ENCODE data around the gene TINAG.

Gene TINAG

GRCh38 chr6:54403096-54403495, 94.9 kb downstream of the TINAG start:
- ChIA-PET POLR2A (no interaction called here), CTCF (no interaction called here)
- no peak for DNase-seq (ENCODE audit: extremely low spot score)
- TF ChIP-seq HDGF (IDR thresholded peaks at IDR 0.05; ENCODE audit: borderline replicate concordance) (no peak), SUZ12 (IDR thresholded peaks at IDR 0.05) (no peak), LEF1 (IDR thresholded peaks at IDR 0.05; ENCODE audit: borderline replicate concordance) (no peak), FOXM1 (IDR thresholded peaks at IDR 0.05; ENCODE audit: borderline replicate concordance) (no peak), FOXA1 (IDR thresholded peaks at IDR 0.05) (no peak), NFRKB (IDR thresholded peaks at IDR 0.05) (no peak), CTBP1 (IDR thresholded peaks at IDR 0.05; ENCODE audit: borderline replicate concordance) (no peak), SP1 (IDR thresholded peaks at IDR 0.05) (no peak), TARDBP (IDR thresholded peaks at IDR 0.05) (no peak), ZNF384 (IDR thresholded peaks at IDR 0.05) (no peak), FOXK2 (IDR thresholded peaks at IDR 0.05) (no peak), L3MBTL2 (conservative IDR thresholded peaks at IDR 0.05) (no peak), ELF4 (IDR thresholded peaks at IDR 0.05) (no peak), BHLHE40 (IDR thresholded peaks at IDR 0.05; ENCODE audit: borderline replicate concordance) (no peak), ARNT (IDR thresholded peaks at IDR 0.05) (no peak)
- TF ChIP-seq, protein P1, sequence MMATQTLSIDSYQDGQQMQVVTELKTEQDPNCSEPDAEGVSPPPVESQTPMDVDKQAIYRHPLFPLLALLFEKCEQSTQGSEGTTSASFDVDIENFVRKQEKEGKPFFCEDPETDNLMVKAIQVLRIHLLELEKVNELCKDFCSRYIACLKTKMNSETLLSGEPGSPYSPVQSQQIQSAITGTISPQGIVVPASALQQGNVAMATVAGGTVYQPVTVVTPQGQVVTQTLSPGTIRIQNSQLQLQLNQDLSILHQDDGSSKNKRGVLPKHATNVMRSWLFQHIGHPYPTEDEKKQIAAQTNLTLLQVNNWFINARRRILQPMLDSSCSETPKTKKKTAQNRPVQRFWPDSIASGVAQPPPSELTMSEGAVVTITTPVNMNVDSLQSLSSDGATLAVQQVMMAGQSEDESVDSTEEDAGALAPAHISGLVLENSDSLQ (IDR thresholded peaks at IDR 0.05) = no peak

- DNase-seq (ENCODE audit: extremely low spot score) = no peak
- TF ChIP-seq FOXA1 (IDR thresholded peaks at IDR 0.05) (no peak), ELF4 (IDR thresholded peaks at IDR 0.05) (no peak), NFRKB (IDR thresholded peaks at IDR 0.05) (no peak), HDGF (IDR thresholded peaks at IDR 0.05; ENCODE audit: borderline replicate concordance) (no peak), L3MBTL2 (conservative IDR thresholded peaks at IDR 0.05) (no peak), FOXM1 (IDR thresholded peaks at IDR 0.05; ENCODE audit: borderline replicate concordance) (no peak), CTBP1 (IDR thresholded peaks at IDR 0.05; ENCODE audit: borderline replicate concordance) (no peak), TARDBP (IDR thresholded peaks at IDR 0.05) (no peak), BHLHE40 (IDR thresholded peaks at IDR 0.05; ENCODE audit: borderline replicate concordance) (no peak)
- ChIA-PET CTCF (no interaction called here), POLR2A (no interaction called here)
Observed at GRCh38 chr6:54404791-54405190, 96.5 kb downstream of the TINAG start.

DNA sequence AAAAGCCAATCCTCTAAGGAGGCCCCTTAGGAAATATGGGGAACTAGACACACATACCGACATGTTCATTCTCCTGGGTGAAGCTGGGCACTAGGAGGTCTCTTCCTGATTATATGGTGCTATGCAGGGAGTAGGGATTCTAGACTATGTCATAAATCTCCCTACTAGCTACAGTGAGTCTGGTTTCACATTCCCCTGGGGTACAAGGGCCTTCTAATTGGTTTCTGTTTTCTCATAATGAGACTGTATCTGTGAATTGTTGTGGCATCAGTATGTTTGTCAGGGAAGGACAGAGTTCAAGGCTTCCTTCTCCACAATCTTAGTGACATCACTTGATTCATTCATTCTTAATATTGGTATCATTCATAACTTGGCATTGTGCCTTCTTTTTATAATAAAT, 103.5 kb downstream of the TINAG start:
- no peak for TF ChIP-seq LEF1 (IDR thresholded peaks at IDR 0.05; ENCODE audit: borderline replicate concordance)
- no peak for TF ChIP-seq ARNT (IDR thresholded peaks at IDR 0.05)
- no peak for TF ChIP-seq L3MBTL2 (conservative IDR thresholded peaks at IDR 0.05)
- no peak for TF ChIP-seq FOXA1 (IDR thresholded peaks at IDR 0.05)
- TF ChIP-seq BHLHE40 (IDR thresholded peaks at IDR 0.05; ENCODE audit: borderline replicate concordance) = no peak
- no peak for TF ChIP-seq NFRKB (IDR thresholded peaks at IDR 0.05)
- no peak for TF ChIP-seq FOXK2 (IDR thresholded peaks at IDR 0.05)
- no peak for TF ChIP-seq HDGF (IDR thresholded peaks at IDR 0.05; ENCODE audit: borderline replicate concordance)
- TF ChIP-seq CTBP1 (IDR thresholded peaks at IDR 0.05; ENCODE audit: borderline replicate concordance) = no peak
- TF ChIP-seq SUZ12 (IDR thresholded peaks at IDR 0.05) = no peak
- no peak for TF ChIP-seq ELF4 (IDR thresholded peaks at IDR 0.05)
- TF ChIP-seq FOXM1 (IDR thresholded peaks at IDR 0.05; ENCODE audit: borderline replicate concordance) = no peak
- TF ChIP-seq ZNF384 (IDR thresholded peaks at IDR 0.05) = no peak
- TF ChIP-seq, protein P1 (IDR thresholded peaks at IDR 0.05) = no peak
- ChIA-PET CTCF (no interaction called here), POLR2A (no interaction called here)
- no peak for DNase-seq (ENCODE audit: extremely low spot score)

- TF ChIP-seq BHLHE40 (IDR thresholded peaks at IDR 0.05; ENCODE audit: borderline replicate concordance) (no peak), L3MBTL2 (conservative IDR thresholded peaks at IDR 0.05) (no peak), ELF4 (IDR thresholded peaks at IDR 0.05) (no peak), NFRKB (IDR thresholded peaks at IDR 0.05) (no peak), SP1 (IDR thresholded peaks at IDR 0.05) (no peak), LEF1 (IDR thresholded peaks at IDR 0.05; ENCODE audit: borderline replicate concordance) (no peak), HDGF (IDR thresholded peaks at IDR 0.05; ENCODE audit: borderline replicate concordance) (no peak), FOXK2 (IDR thresholded peaks at IDR 0.05) (no peak), ARNT (IDR thresholded peaks at IDR 0.05) (no peak), FOXM1 (IDR thresholded peaks at IDR 0.05; ENCODE audit: borderline replicate concordance) (no peak), ZNF384 (IDR thresholded peaks at IDR 0.05) (no peak), TARDBP (IDR thresholded peaks at IDR 0.05) (no peak), CTBP1 (IDR thresholded peaks at IDR 0.05; ENCODE audit: borderline replicate concordance) (no peak), SUZ12 (IDR thresholded peaks at IDR 0.05) (no peak), FOXA1 (IDR thresholded peaks at IDR 0.05) (no peak)
- TF ChIP-seq, protein P1 (IDR thresholded peaks at IDR 0.05) = no peak
- DNase-seq (ENCODE audit: extremely low spot score) = no peak
- ChIA-PET CTCF (no interaction called here), POLR2A (no interaction called here)
Observed at GRCh38 chr6:54415517-54415916, 107.3 kb downstream of the TINAG start.

- POLR2A ChIA-PET = no interaction called here
- CTCF ChIA-PET = no interaction called here
- DNase-seq (ENCODE audit: extremely low spot score) = no peak
- TF ChIP-seq SUZ12 (IDR thresholded peaks at IDR 0.05) (no peak), CTBP1 (IDR thresholded peaks at IDR 0.05; ENCODE audit: borderline replicate concordance) (no peak), ARNT (IDR thresholded peaks at IDR 0.05) (no peak), HDGF (IDR thresholded peaks at IDR 0.05; ENCODE audit: borderline replicate concordance) (no peak), L3MBTL2 (conservative IDR thresholded peaks at IDR 0.05) (no peak), FOXM1 (IDR thresholded peaks at IDR 0.05; ENCODE audit: borderline replicate concordance) (no peak), NFRKB (IDR thresholded peaks at IDR 0.05) (no peak), ZNF384 (IDR thresholded peaks at IDR 0.05) (no peak), SP1 (IDR thresholded peaks at IDR 0.05) (no peak), ELF4 (IDR thresholded peaks at IDR 0.05) (no peak), LEF1 (IDR thresholded peaks at IDR 0.05; ENCODE audit: borderline replicate concordance) (no peak), FOXK2 (IDR thresholded peaks at IDR 0.05) (no peak), FOXA1 (IDR thresholded peaks at IDR 0.05) (no peak)
Observed at GRCh38 chr6:54419885-54420284, 111.6 kb downstream of the TINAG start.

- CTCF ChIA-PET = no interaction called here
- no peak for DNase-seq (ENCODE audit: extremely low spot score)
- TF ChIP-seq ELF4 (IDR thresholded peaks at IDR 0.05) (no peak), CTBP1 (IDR thresholded peaks at IDR 0.05; ENCODE audit: borderline replicate concordance) (no peak), ZNF384 (IDR thresholded peaks at IDR 0.05) (no peak), LEF1 (IDR thresholded peaks at IDR 0.05; ENCODE audit: borderline replicate concordance) (no peak), NFRKB (IDR thresholded peaks at IDR 0.05) (no peak), FOXA1 (IDR thresholded peaks at IDR 0.05) (no peak)
- TF ChIP-seq, protein P1 (IDR thresholded peaks at IDR 0.05) = no peak
- POLR2A ChIA-PET = no interaction called here
Observed at GRCh38 chr6:54426995-54427394, 118.8 kb downstream of the TINAG start.
